PC-9 (cell line): ENCODE data around the gene ERBB3. TPM values are rescaled to one million over a fixed set of nuclear protein-coding genes. Genes with fewer than 3 reads are reported as not detected.

Experiments used
- BruUV-seq: library from RNA; stranded (reverse); fragments of 400-500 nt; replicated peaks from 2 replicates; lab custom pipeline; 2021; lab: Mats Ljungman, UMichigan
- CTCF ChIA-PET: fragments of 300-600 bp; sonication (Branson Sonifier 250); formaldehyde crosslinking; loops from one replicate; lab custom pipeline; 2022; ENCODE audit warnings: antibody characterized with exemption; lab: Charles Lee
- POLR2A ChIA-PET: fragments of 300-600 bp; sonication (Branson Sonifier 250); formaldehyde crosslinking; loops from one replicate; lab custom pipeline; 2022; ENCODE audit warnings: antibody characterized with exemption; ENCODE audit not compliant: unreplicated experiment; lab: Charles Lee
- DNase-seq, 2 experiments: peaks; one replicate each; pipeline versions ENCODE4 v3.0.0 to v3.0.0-alpha.2; 2015 to 2022; ENCODE audit warnings: mixed read lengths in 1 of 2
- H2AFZ ChIP-seq: fragments of 200-600 bp; sonication (generic); 2 replicates; pipeline ENCODE4 v1.8.1; 2017; ENCODE audit warnings: antibody characterized with exemption
- H3F3A ChIP-seq: fragments of 200-600 bp; sonication (generic); 2 replicates; pipeline ENCODE4 v1.8.1; 2017; ENCODE audit warnings: antibody characterized with exemption, mild to moderate bottlenecking, low read depth; ENCODE audit not compliant: insufficient read depth
- H3K27ac ChIP-seq: fragments of 200-600 bp; sonication (generic); 2 replicates; pipeline ENCODE4 v1.6.1; 2016; ENCODE audit warnings: mixed run types
- H3K27me3 ChIP-seq: fragments of 200-600 bp; sonication (generic); 2 replicates; pipeline ENCODE4 v1.6.1; 2016; ENCODE audit warnings: low read depth, mixed run types; ENCODE audit not compliant: insufficient read depth
- H3K36me3 ChIP-seq: fragments of 200-600 bp; sonication (generic); 2 replicates; pipeline ENCODE4 v1.6.1; 2016; ENCODE audit warnings: low read depth, mixed run types
- H3K4me1 ChIP-seq: fragments of 200-600 bp; sonication (generic); replicated peaks from 2 replicates; pipeline ENCODE4 v1.6.1; 2016; ENCODE audit warnings: mixed run types; ENCODE audit not compliant: insufficient read depth
- H3K4me2 ChIP-seq: fragments of 200-600 bp; sonication (generic); 2 replicates; pipeline ENCODE4 v1.6.1; 2017; ENCODE audit warnings: mixed run types
- H3K4me3 ChIP-seq: fragments of 200-600 bp; sonication (generic); 2 replicates; pipeline ENCODE4 v1.6.1; 2016; ENCODE audit warnings: mixed run types
- H3K79me2 ChIP-seq: fragments of 200-600 bp; sonication (generic); 2 replicates; pipeline ENCODE4 v1.6.1; 2017; ENCODE audit warnings: low read depth, mixed run types
- H3K9me2 ChIP-seq: fragments of 200-600 bp; sonication (generic); 2 replicates; pipeline ENCODE4 v1.8.1; 2017; ENCODE audit warnings: mild to moderate bottlenecking; ENCODE audit not compliant: insufficient read depth
- H3K9me3 ChIP-seq: fragments of 200-600 bp; sonication (generic); 2 replicates; pipeline ENCODE4 v1.8.1; 2016; ENCODE audit warnings: low read depth; ENCODE audit not compliant: insufficient read depth
- H4K20me1 ChIP-seq: fragments of 200-600 bp; sonication (generic); 2 replicates; pipeline ENCODE4 v1.8.1; 2017; ENCODE audit not compliant: insufficient read depth
- EZH2 ChIP-seq: fragments of 200-600 bp; sonication (generic); IDR thresholded peaks from 2 replicates; pipeline ENCODE4 v1.8.0; 2017; ENCODE audit warnings: antibody characterized with exemption, low read depth
- intact Hi-C: fragments of 100-400 bp; cut with micrococcal nuclease; formaldehyde crosslinking; loops from one replicate; pipeline ENCODE4 v1.10.0; 2022; ENCODE audit not compliant: unreplicated experiment
- total RNA-seq: library from RNA; stranded (reverse); gene quantifications from 2 replicates; pipeline ENCODE4 v1.2.3, GENCODE V29; 2021
- TF ChIP-seq, protein P1 (sequence below): fragments of 200-600 bp; sonication (generic); conservative IDR thresholded peaks from 2 replicates; pipeline ENCODE4 v1.6.1; 2017; ENCODE audit warnings: mixed run types, antibody characterized with exemption, mild to moderate bottlenecking, moderate library complexity

ERBB3 gene
- total RNA-seq, 1 experiment from 2014 or later, result 127 TPM

DNA sequence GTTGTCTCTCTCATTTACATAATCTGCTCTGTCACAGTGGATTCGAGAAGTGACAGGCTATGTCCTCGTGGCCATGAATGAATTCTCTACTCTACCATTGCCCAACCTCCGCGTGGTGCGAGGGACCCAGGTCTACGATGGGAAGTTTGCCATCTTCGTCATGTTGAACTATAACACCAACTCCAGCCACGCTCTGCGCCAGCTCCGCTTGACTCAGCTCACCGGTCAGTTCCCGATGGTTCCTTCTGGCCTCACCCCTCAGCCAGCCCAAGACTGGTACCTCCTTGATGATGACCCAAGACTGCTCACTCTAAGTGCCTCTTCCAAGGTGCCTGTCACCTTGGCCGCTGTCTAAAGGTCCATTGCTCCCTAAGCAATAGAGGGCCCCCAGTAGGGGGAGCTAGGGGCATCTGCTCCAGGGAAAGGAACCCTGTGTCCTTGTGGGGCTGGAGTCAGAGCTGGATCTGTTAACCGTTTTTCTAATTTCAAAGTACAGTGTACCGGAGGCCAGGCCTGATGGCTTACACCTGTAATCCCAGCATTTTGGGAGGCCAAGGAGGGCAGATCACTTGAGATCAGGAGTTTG lies 5.1 kb downstream of the ERBB3 start:
- H3K4me3 ChIP-seq, result no peak overlapping the region
- CTCF ChIA-PET, result interaction anchor here (0.6 to 1.4 kb wide), 3 partner anchors 40 to 1156 kb away, joined by 3 to 14 read pairs (median 12); partner anchors contain the start of gene RAB5B

DNA sequence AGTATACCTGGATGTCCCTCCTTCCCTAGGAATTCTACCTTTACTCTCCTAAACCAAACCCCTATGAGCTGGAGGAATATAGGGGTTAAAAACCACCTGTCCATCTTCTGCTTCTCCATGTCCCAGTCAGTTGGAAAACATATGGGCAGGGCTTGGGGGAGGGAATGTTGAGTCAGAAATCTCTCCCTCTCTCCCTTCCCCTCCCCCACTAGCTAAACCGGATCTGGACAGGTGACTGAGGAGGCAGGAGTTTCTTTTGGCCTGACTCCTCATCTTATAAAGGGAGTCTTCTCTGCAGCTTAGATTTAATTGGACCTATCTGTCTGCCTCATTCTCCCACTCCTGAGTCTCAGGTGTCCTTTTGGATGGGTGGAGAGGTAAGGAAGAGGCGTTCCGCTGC lies 6.1 kb downstream of the ERBB3 start:
- no TSS peak for BruUV-seq
- Histone ChIP-seq H3K27me3 (no peaks in the 10 kb centered on the region), H3K4me1 (peaks cover 40% of the 10 kb centered on the region), H3F3A (peaks cover 12% of the 10 kb centered on the region; the same call in 1 of the 2 replicates), H3K9me2 (no peaks in the 10 kb centered on the region), H3K4me2 (peak overlapping the region; percentile 55), H3K4me3 (no peak overlapping the region), H3K36me3 (peaks cover 23% of the 10 kb centered on the region), H3K9me3 (no peaks in the 10 kb centered on the region), H4K20me1 (peaks cover 6% of the 10 kb centered on the region; the same call in 1 of the 2 replicates), H2AFZ (no peak overlapping the region), H3K79me2 (peaks cover 38% of the 10 kb centered on the region), H3K27ac (no peak overlapping the region)
- intact Hi-C loops, result no loop called here
- ChIA-PET CTCF (interaction anchor here (0.6 to 1.4 kb wide), 3 partner anchors 39 to 1155 kb away, joined by 3 to 14 read pairs (median 12); partner anchors contain the start of gene RAB5B), POLR2A (interaction anchor here (0.7 kb wide), 1 partner anchor 79 kb away, joined by 3 read pairs; no protein-coding TSS in a partner anchor)
- peak; percentile 54 to 79 for DNase-seq
- no peak for TF ChIP-seq EZH2
- TF ChIP-seq, protein P1, sequence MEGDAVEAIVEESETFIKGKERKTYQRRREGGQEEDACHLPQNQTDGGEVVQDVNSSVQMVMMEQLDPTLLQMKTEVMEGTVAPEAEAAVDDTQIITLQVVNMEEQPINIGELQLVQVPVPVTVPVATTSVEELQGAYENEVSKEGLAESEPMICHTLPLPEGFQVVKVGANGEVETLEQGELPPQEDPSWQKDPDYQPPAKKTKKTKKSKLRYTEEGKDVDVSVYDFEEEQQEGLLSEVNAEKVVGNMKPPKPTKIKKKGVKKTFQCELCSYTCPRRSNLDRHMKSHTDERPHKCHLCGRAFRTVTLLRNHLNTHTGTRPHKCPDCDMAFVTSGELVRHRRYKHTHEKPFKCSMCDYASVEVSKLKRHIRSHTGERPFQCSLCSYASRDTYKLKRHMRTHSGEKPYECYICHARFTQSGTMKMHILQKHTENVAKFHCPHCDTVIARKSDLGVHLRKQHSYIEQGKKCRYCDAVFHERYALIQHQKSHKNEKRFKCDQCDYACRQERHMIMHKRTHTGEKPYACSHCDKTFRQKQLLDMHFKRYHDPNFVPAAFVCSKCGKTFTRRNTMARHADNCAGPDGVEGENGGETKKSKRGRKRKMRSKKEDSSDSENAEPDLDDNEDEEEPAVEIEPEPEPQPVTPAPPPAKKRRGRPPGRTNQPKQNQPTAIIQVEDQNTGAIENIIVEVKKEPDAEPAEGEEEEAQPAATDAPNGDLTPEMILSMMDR, result no peak

More for the DNA sequence above, 5.1 kb downstream of the ERBB3 start:
- POLR2A ChIA-PET, result interaction anchor here (0.6 kb wide), 1 partner anchor 43 kb away, joined by 3 read pairs; the partner anchor contains the start of gene ESYT1
- H3F3A ChIP-seq, result peaks cover 12% of the 10 kb centered on the region; the same call in 1 of the 2 replicates
- H3K4me2 ChIP-seq, result no peak overlapping the region
- no peaks in the 10 kb centered on the region for H3K9me3 ChIP-seq
- H2AFZ ChIP-seq, result no peak overlapping the region
- no peaks in the 10 kb centered on the region for H3K27me3 ChIP-seq
- DNase-seq, result no peak
- H3K27ac ChIP-seq, result no peak overlapping the region
- no TSS peak for BruUV-seq
- H3K79me2 ChIP-seq, result peaks cover 46% of the 10 kb centered on the region
- H3K4me1 ChIP-seq, result peaks cover 42% of the 10 kb centered on the region
- peaks cover 23% of the 10 kb centered on the region for H3K36me3 ChIP-seq
- peaks cover 6% of the 10 kb centered on the region; the same call in 1 of the 2 replicates for H4K20me1 ChIP-seq
- H3K9me2 ChIP-seq, result no peaks in the 10 kb centered on the region
- TF ChIP-seq, protein P1, result peak; percentile 48; the same call in 1 of the 2 replicates
- TF ChIP-seq EZH2, result no peak
- intact Hi-C loops, result no loop called here

DNA sequence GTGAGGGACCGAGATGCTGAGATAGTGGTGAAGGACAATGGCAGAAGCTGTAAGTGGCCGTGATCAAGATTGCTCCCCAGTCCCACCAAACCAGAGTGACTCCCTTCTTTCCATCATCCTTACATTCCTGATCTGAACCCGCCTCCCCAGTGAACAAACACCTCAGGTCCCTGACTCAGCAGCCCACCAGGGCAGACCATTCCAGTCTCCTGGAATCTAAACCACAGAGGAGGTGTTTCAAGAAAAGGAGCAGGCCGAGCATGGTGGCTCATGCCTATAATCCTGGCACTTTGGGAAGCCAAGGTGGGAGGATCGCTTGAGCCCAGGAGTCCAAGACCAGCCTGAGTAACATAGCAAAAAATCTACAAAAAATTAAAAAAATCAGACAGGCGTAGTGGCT lies 6.6 kb downstream of the ERBB3 start:
- intact Hi-C loops, result no loop called here

More for the DNA sequence above, 6.6 kb downstream of the ERBB3 start:
- ChIA-PET POLR2A (no interaction called here), CTCF (no interaction called here)
- peak overlapping the region; percentile 55 for H3K4me2 ChIP-seq
- peaks cover 23% of the 10 kb centered on the region for H3K36me3 ChIP-seq
- H3K79me2 ChIP-seq, result peaks cover 33% of the 10 kb centered on the region
- H3K4me1 ChIP-seq, result peaks cover 35% of the 10 kb centered on the region
- no peaks in the 10 kb centered on the region for H3K27me3 ChIP-seq
- peaks cover 14% of the 10 kb centered on the region; the same call in 1 of the 2 replicates for H3F3A ChIP-seq
- BruUV-seq, result no TSS peak
- H4K20me1 ChIP-seq, result peaks cover 6% of the 10 kb centered on the region; the same call in 1 of the 2 replicates
- TF ChIP-seq EZH2, result no peak
- TF ChIP-seq, protein P1, result no peak
- DNase-seq, result no peak
- H3K27ac ChIP-seq, result no peak overlapping the region
- no peak overlapping the region for H2AFZ ChIP-seq
- H3K9me2 ChIP-seq, result no peaks in the 10 kb centered on the region
- no peak overlapping the region for H3K4me3 ChIP-seq
- H3K9me3 ChIP-seq, result no peaks in the 10 kb centered on the region
